Measurements from ENCODE around the gene FGFR3.
A peak's percentile ranks its signal among the peaks of the same experiment; 100 is the strongest.

The FGFR3 gene

GRCh38 chr4:1806223-1806564, 13.1 kb downstream of the FGFR3 start:
- H3K27ac ChIP-seq, result no peak overlapping the region
- no peak for TF ChIP-seq CTCF (conservative IDR thresholded peaks at IDR 0.05)

GRCh38 chr4:1806596-1807331, 13.7 kb downstream of the FGFR3 start:
- no peak overlapping the region for H3K27ac ChIP-seq
- TF ChIP-seq CTCF (conservative IDR thresholded peaks at IDR 0.05), result no peak

GRCh38 chr4:1807332-1807777, 14.3 kb downstream of the FGFR3 start:
- TF ChIP-seq CTCF (conservative IDR thresholded peaks at IDR 0.05), result no peak

GRCh38 chr4:1808396-1808795, 15.3 kb downstream of the FGFR3 start:
- TF ChIP-seq CTCF (conservative IDR thresholded peaks at IDR 0.05), result no peak
- H3K27ac ChIP-seq, result no peak overlapping the region

More at GRCh38 chr4:1807332-1807777, 14.3 kb downstream of the FGFR3 start:
- no peak overlapping the region for H3K27ac ChIP-seq

- TF ChIP-seq CTCF (conservative IDR thresholded peaks at IDR 0.05), result no peak
- H3K27ac ChIP-seq, result no peak overlapping the region
Observed at GRCh38 chr4:1808851-1809753, 16.0 kb downstream of the FGFR3 start.

GRCh38 chr4:1809754-1810502, 16.8 kb downstream of the FGFR3 start:
- peak; percentile 78 for TF ChIP-seq CTCF (conservative IDR thresholded peaks at IDR 0.05)
- H3K27ac ChIP-seq, result no peak overlapping the region

GRCh38 chr4:1810765-1811164, 17.7 kb downstream of the FGFR3 start:
- TF ChIP-seq CTCF (conservative IDR thresholded peaks at IDR 0.05), result no peak
- no peak overlapping the region for H3K27ac ChIP-seq

Measured in VCaP (cell line).